Heart left ventricle (tissue), 13 donors: ENCODE results near the gene BUB1B.

Experiments
- POLR2A ChIP-seq, 2 donors: fragments of 450-650 bp; IDR thresholded peaks; one replicate each; pipeline ENCODE4 v1.6.1; 2017; ENCODE audit warnings: antibody characterized with exemption in 2 of 2, mild to moderate bottlenecking in 2 of 2, moderate library complexity in 2 of 2
- TF ChIP-seq, protein P1 (sequence below), 12 donors: fragments of 200-600 bp; sonication (generic) in 4 of 12; IDR thresholded peaks; one replicate each; pipeline versions ENCODE4 v1.5.0 to v1.8.0; 2018 to 2022; ENCODE audit warnings: antibody characterized with exemption in 12 of 12, mild to moderate bottlenecking in 5 of 12
- donor health status: ischemic (EF 13 %, LVEDD 7.1; RV severe dilation, severe dysfunction).
- donor health status: DM: no; HTN: yes; CAD: no.
- donor health status: DM: no; HTN: no; CAD: no.
- donor health status: ischemic (EF 25% LVEDD 6.9; RV normal size, moderate dysfunction).
- donor health status: ischemic (EF 25% LVEDD 5.7; RV mildly dilated, moderate dysfunction).
- donor health status: ischemic (EF 35%, LVEDD 5.7; RV mildly dilated, moderate dysfunction).
- donor health status: nonischemic (EF 11% LVEDD 7.7; RV severe dilation, severe dysfunction).
- donor health status: DM: yes; HTN: yes; CAD: no.
- donor health status: PGD.
- donor health status: ischemic (EF 29% LVEDD 5.4; RV normal size, mild dysfunction).
- donor health status: nonischemic (EF 23%, LVEDD 6.1; RV moderate dilation, normal function).

DNA sequence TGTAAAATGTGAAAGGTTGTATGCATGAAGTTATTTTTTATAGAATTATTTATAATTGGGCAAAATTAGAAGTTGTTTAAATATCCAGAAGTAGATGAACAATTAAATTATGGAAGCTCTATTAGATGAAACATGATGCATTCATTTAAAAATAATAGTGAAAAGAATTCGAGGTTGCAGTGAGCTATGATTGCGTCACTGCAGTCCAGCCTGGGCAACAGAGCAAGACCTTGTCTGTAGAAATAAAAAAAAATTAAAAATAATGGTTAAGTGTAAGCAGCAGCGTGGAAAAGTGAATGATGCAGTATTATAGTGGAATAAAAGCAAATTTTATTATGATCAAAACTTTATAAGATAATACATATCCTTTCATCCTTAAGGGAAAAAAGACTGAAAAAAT, 14.3 kb downstream of the BUB1B start:
- TF ChIP-seq, protein P1, sequence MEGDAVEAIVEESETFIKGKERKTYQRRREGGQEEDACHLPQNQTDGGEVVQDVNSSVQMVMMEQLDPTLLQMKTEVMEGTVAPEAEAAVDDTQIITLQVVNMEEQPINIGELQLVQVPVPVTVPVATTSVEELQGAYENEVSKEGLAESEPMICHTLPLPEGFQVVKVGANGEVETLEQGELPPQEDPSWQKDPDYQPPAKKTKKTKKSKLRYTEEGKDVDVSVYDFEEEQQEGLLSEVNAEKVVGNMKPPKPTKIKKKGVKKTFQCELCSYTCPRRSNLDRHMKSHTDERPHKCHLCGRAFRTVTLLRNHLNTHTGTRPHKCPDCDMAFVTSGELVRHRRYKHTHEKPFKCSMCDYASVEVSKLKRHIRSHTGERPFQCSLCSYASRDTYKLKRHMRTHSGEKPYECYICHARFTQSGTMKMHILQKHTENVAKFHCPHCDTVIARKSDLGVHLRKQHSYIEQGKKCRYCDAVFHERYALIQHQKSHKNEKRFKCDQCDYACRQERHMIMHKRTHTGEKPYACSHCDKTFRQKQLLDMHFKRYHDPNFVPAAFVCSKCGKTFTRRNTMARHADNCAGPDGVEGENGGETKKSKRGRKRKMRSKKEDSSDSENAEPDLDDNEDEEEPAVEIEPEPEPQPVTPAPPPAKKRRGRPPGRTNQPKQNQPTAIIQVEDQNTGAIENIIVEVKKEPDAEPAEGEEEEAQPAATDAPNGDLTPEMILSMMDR (IDR thresholded peaks at IDR 0.05): no peak
- no peak for TF ChIP-seq POLR2A (IDR thresholded peaks at IDR 0.05)
